ENCODE data around the gene NUP35.
A peak's percentile ranks its signal among the peaks of the same experiment; 100 is the strongest.
"Not testable (repeated sequence)": the region's sequence is repeated elsewhere in the genome, so short reads cannot be mapped to it uniquely, and the experiment has no call there.

Gene NUP35

GRCh38 chr2:183148955-183149354 lies 24.7 kb downstream of the NUP35 start:
- no peak for DNase-seq

GRCh38 chr2:183149489-183149888 lies 25.2 kb downstream of the NUP35 start:
- DNase-seq = peak; percentile 66

GRCh38 chr2:183152280-183152679 lies 28.0 kb downstream of the NUP35 start:
- not testable (repeated sequence) for DNase-seq

- DNase-seq = no peak
Measured at GRCh38 chr2:183153967-183154366, 29.7 kb downstream of the NUP35 start.

- DNase-seq = not testable (repeated sequence)
Measured at GRCh38 chr2:183154772-183155171, 30.5 kb downstream of the NUP35 start.

GRCh38 chr2:183157131-183157530 lies 32.9 kb downstream of the NUP35 start:
- DNase-seq = no peak

GRCh38 chr2:183162362-183162761 lies 38.1 kb downstream of the NUP35 start:
- DNase-seq = peak; percentile 50

- DNase-seq = no peak
Measured at GRCh38 chr2:183163821-183164649, 39.8 kb downstream of the NUP35 start.

- peak; percentile 43 for DNase-seq
Measured at GRCh38 chr2:183164650-183165015, 40.4 kb downstream of the NUP35 start.

- DNase-seq = no peak
Measured at GRCh38 chr2:183166210-183166609, 42.0 kb downstream of the NUP35 start.

- DNase-seq = not testable (repeated sequence)
Measured at GRCh38 chr2:183166976-183167375, 42.7 kb downstream of the NUP35 start.

GRCh38 chr2:183172220-183172887 lies 48.1 kb downstream of the NUP35 start:
- DNase-seq = no peak

GRCh38 chr2:183179156-183179555 lies 54.9 kb downstream of the NUP35 start:
- DNase-seq = peak; percentile 43

- no peak for DNase-seq
Measured at GRCh38 chr2:183185534-183185933, 61.3 kb downstream of the NUP35 start.

- peak; percentile 7 for DNase-seq
Measured at GRCh38 chr2:183186296-183186695, 62.1 kb downstream of the NUP35 start.

- DNase-seq = no peak
Measured at GRCh38 chr2:183186766-183187165, 62.5 kb downstream of the NUP35 start.

GRCh38 chr2:183192343-183192742 lies 68.1 kb downstream of the NUP35 start:
- DNase-seq = no peak

- DNase-seq = no peak
Measured at GRCh38 chr2:183193904-183194303, 69.7 kb downstream of the NUP35 start.

GRCh38 chr2:183195397-183195796 lies 71.2 kb downstream of the NUP35 start:
- DNase-seq = no peak

- DNase-seq = no peak
Measured at GRCh38 chr2:183195998-183196409, 71.8 kb downstream of the NUP35 start.

- no peak for DNase-seq
Measured at GRCh38 chr2:183204397-183204796, 80.2 kb downstream of the NUP35 start.

- DNase-seq = peak; percentile 63
Measured at GRCh38 chr2:183207110-183207509, 82.9 kb downstream of the NUP35 start.

GRCh38 chr2:183209395-183210028 lies 85.3 kb downstream of the NUP35 start:
- no peak for DNase-seq
